HEK293 (cell line): Measurements from ENCODE around the gene TBC1D8.

Experiments
- CTCF ChIP-seq: fragments of 450-650 bp; formaldehyde crosslinking; IDR thresholded peaks from 2 replicates; pipeline ENCODE4 v1.5.1; 2016; ENCODE audit warnings: missing biosample characterization, missing genetic modification characterization
- ZNF121 ChIP-seq: fragments of 450-650 bp; formaldehyde crosslinking; IDR thresholded peaks from 2 replicates; pipeline ENCODE4 v1.5.1; 2016; ENCODE audit warnings: missing biosample characterization, missing genetic modification characterization
- ZNF391 ChIP-seq: fragments of 450-650 bp; formaldehyde crosslinking; IDR thresholded peaks from 2 replicates; pipeline ENCODE4 v1.5.1; 2016; ENCODE audit warnings: low read depth, missing biosample characterization, missing genetic modification characterization, borderline replicate concordance
- ZNF596 ChIP-seq: fragments of 450-650 bp; IDR thresholded peaks from 2 replicates; pipeline ENCODE4 v1.5.0; 2018; ENCODE audit warnings: missing biosample characterization, mild to moderate bottlenecking, missing genetic modification characterization, moderate library complexity
- TF ChIP-seq, protein P1 (sequence below): fragments of 450-650 bp; formaldehyde crosslinking; IDR thresholded peaks from 2 replicates; pipeline ENCODE4 v1.5.1; 2016; ENCODE audit warnings: missing biosample characterization, missing genetic modification characterization

DNA sequence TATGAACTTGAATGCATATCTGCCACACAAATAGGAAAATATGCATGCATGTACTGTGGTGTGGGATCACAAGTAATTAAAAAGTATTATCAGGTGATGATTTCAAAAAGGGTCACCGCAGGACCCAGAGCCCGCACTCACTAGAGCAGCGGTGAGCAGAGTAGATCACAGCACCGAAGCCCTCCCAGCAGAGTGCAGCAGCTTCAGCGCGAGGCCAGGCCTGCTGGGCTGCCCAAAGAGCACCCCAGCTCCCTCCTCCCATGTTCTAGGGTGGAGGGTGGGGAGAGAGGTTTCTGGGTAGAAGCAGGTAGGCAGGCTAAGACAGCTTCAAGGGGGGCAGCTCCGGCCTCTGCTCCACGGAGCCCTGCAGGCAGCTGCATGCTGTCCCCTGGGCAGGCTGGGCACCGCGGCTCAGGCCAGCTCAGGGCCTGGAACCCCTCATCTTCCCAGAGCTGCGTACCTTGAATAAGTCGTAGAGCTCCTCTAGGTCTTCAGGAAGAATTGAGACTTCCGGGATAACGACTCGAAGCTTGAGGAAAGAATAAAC is 124.2 kb downstream of the TBC1D8 start:
- TF ChIP-seq, protein P1, sequence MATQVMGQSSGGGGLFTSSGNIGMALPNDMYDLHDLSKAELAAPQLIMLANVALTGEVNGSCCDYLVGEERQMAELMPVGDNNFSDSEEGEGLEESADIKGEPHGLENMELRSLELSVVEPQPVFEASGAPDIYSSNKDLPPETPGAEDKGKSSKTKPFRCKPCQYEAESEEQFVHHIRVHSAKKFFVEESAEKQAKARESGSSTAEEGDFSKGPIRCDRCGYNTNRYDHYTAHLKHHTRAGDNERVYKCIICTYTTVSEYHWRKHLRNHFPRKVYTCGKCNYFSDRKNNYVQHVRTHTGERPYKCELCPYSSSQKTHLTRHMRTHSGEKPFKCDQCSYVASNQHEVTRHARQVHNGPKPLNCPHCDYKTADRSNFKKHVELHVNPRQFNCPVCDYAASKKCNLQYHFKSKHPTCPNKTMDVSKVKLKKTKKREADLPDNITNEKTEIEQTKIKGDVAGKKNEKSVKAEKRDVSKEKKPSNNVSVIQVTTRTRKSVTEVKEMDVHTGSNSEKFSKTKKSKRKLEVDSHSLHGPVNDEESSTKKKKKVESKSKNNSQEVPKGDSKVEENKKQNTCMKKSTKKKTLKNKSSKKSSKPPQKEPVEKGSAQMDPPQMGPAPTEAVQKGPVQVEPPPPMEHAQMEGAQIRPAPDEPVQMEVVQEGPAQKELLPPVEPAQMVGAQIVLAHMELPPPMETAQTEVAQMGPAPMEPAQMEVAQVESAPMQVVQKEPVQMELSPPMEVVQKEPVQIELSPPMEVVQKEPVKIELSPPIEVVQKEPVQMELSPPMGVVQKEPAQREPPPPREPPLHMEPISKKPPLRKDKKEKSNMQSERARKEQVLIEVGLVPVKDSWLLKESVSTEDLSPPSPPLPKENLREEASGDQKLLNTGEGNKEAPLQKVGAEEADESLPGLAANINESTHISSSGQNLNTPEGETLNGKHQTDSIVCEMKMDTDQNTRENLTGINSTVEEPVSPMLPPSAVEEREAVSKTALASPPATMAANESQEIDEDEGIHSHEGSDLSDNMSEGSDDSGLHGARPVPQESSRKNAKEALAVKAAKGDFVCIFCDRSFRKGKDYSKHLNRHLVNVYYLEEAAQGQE (tag by site-specific recombination), result no peak
- no peak for TF ChIP-seq ZNF596 (tag by site-specific recombination)
- TF ChIP-seq CTCF (tag by site-specific recombination), result no peak
- no peak for TF ChIP-seq ZNF391
- TF ChIP-seq ZNF121 (tag by site-specific recombination), result no peak
